Astrocyte (in vitro differentiated cells and primary cell): ENCODE results near the gene HSD3B2. TPM values are rescaled to one million over a fixed set of nuclear protein-coding genes. Genes with fewer than 3 reads are reported as not detected.

ENCODE experiments used
- DNase-seq: peaks from one replicate; pipeline ENCODE4 v3.0.0-alpha.2; 2010; ENCODE audit warnings: low read depth
- FAIRE-seq: peaks from 2 replicates; lab custom pipeline; 2011; peaks lifted over from hg19 to GRCh38; lab: Jason Lieb, UNC
- H2AFZ ChIP-seq: 2 replicates; pipeline ENCODE4 v1.6.0; 2012; ENCODE audit warnings: low read depth, low read length, inconsistent platforms
- H3K27ac ChIP-seq: 2 replicates; pipeline ENCODE4 v1.5.1; 2011; ENCODE audit warnings: low read depth, low read length, inconsistent platforms
- H3K27me3 ChIP-seq: 2 replicates; pipeline ENCODE4 v1.6.0; 2011; ENCODE audit warnings: low read length, inconsistent platforms; ENCODE audit not compliant: insufficient read depth
- H3K36me3 ChIP-seq: 2 replicates; pipeline ENCODE4 v1.5.1; 2011; ENCODE audit warnings: low read length, inconsistent platforms; ENCODE audit not compliant: insufficient read depth
- H3K4me1 ChIP-seq: 2 replicates; pipeline ENCODE4 v1.5.1; 2011; ENCODE audit warnings: low read length, inconsistent platforms; ENCODE audit not compliant: insufficient read depth
- H3K4me2 ChIP-seq: 2 replicates; pipeline ENCODE4 v1.6.0; 2012; ENCODE audit warnings: low read length, inconsistent platforms
- H3K4me3 ChIP-seq: 2 replicates; pipeline ENCODE4 v1.5.1; 2011; ENCODE audit warnings: low read depth, mild to moderate bottlenecking, low read length, inconsistent platforms; ENCODE audit not compliant: insufficient read depth
- H3K79me2 ChIP-seq: 2 replicates; pipeline ENCODE4 v1.6.0; 2012; ENCODE audit warnings: mild to moderate bottlenecking, low read length, inconsistent platforms; ENCODE audit not compliant: insufficient read depth
- H3K9ac ChIP-seq: 2 replicates; pipeline ENCODE4 v1.6.0; 2012; ENCODE audit warnings: mild to moderate bottlenecking, low read length, inconsistent platforms
- H3K9me3 ChIP-seq: 2 replicates; pipeline ENCODE4 v1.5.1; 2012; ENCODE audit warnings: low read depth, mild to moderate bottlenecking, low read length, inconsistent platforms; ENCODE audit not compliant: insufficient read depth
- H4K20me1 ChIP-seq: 2 replicates; pipeline ENCODE4 v1.6.0; 2012; ENCODE audit warnings: low read length, inconsistent platforms; ENCODE audit not compliant: insufficient read depth
- H3K27ac Mint-ChIP-seq: one replicate; pipeline ENCODE4 v1.8.0; 2021; ENCODE audit warnings: mild to moderate bottlenecking, mixed read lengths; ENCODE audit not compliant: unreplicated experiment
- H3K27me3 Mint-ChIP-seq: one replicate; pipeline ENCODE4 v1.8.0; 2021; ENCODE audit warnings: low read depth, mixed read lengths; ENCODE audit not compliant: unreplicated experiment
- H3K36me3 Mint-ChIP-seq: one replicate; pipeline ENCODE4 v1.8.0; 2021; ENCODE audit warnings: low read depth, mixed read lengths; ENCODE audit not compliant: unreplicated experiment
- H3K4me1 Mint-ChIP-seq: one replicate; pipeline ENCODE4 v1.8.0; 2021; ENCODE audit warnings: low read depth, mixed read lengths; ENCODE audit not compliant: unreplicated experiment
- H3K4me3 Mint-ChIP-seq: one replicate; pipeline ENCODE4 v1.8.0; 2021; ENCODE audit warnings: mild to moderate bottlenecking, moderate library complexity, mixed read lengths; ENCODE audit not compliant: unreplicated experiment
- H3K9me3 Mint-ChIP-seq: one replicate; pipeline ENCODE4 v1.8.0; 2021; ENCODE audit warnings: mild to moderate bottlenecking, mixed read lengths; ENCODE audit not compliant: unreplicated experiment
- EZH2 ChIP-seq: IDR thresholded peaks from 2 replicates; pipeline ENCODE4 v1.6.1; 2012; ENCODE audit warnings: mild to moderate bottlenecking, low read length, inconsistent platforms; ENCODE audit not compliant: insufficient read depth
- total RNA-seq: library from RNA; stranded (reverse); gene quantifications from 2 replicates; pipeline ENCODE4 v1.2.1, GENCODE V29; 2021
- TF ChIP-seq, protein P1 (sequence below): IDR thresholded peaks from 2 replicates; pipeline ENCODE4 v1.5.1; 2011; ENCODE audit warnings: low read depth, mild to moderate bottlenecking, inconsistent platforms, low read length, moderate library complexity; ENCODE audit not compliant: insufficient read depth

HSD3B2 gene
- total RNA-seq, 1 donor from 2014 or later: not detected

DNA sequence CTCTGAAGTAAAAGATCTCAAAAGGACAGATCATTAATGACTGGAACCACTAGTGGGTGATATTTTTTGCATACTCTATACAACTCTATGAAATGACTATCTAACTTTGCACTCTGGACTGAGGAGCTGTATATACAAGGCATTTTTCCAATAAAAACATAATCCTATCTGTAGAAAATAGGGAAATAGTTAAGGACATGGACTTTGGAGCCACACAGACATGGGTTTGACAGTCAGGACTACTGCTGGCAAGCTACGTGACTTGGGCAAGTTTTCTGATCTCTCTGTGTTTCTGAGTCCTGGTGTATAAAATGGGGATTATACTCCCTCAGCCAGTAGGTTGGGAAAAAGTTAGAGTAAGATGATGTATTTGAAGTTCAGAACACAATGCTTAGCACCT lies 20.9 kb upstream of the HSD3B2 start:
- peaks cover 10% of the 10 kb centered on the region for H3K4me1 Mint-ChIP-seq
- no peak overlapping the region for H3K27ac ChIP-seq
- H3K4me2 ChIP-seq: no peak overlapping the region
- H2AFZ ChIP-seq: no peak overlapping the region
- no peaks in the 10 kb centered on the region for H3K27me3 ChIP-seq
- no peaks in the 10 kb centered on the region for H3K9me3 Mint-ChIP-seq
- H3K27ac Mint-ChIP-seq: no peak overlapping the region
- H3K4me3 ChIP-seq: no peak overlapping the region
- H3K9me3 ChIP-seq: no peaks in the 10 kb centered on the region
- no peaks in the 10 kb centered on the region for H3K36me3 ChIP-seq
- no peak overlapping the region for H3K9ac ChIP-seq
- no peak for FAIRE-seq
- H4K20me1 ChIP-seq: no peaks in the 10 kb centered on the region
- H3K4me1 ChIP-seq: no peaks in the 10 kb centered on the region
- peaks cover 7% of the 10 kb centered on the region for H3K27me3 Mint-ChIP-seq
- H3K36me3 Mint-ChIP-seq: no peaks in the 10 kb centered on the region
- DNase-seq: no peak
- H3K79me2 ChIP-seq: no peaks in the 10 kb centered on the region
- no peak overlapping the region for H3K4me3 Mint-ChIP-seq
- TF ChIP-seq EZH2: no peak
- TF ChIP-seq, protein P1, sequence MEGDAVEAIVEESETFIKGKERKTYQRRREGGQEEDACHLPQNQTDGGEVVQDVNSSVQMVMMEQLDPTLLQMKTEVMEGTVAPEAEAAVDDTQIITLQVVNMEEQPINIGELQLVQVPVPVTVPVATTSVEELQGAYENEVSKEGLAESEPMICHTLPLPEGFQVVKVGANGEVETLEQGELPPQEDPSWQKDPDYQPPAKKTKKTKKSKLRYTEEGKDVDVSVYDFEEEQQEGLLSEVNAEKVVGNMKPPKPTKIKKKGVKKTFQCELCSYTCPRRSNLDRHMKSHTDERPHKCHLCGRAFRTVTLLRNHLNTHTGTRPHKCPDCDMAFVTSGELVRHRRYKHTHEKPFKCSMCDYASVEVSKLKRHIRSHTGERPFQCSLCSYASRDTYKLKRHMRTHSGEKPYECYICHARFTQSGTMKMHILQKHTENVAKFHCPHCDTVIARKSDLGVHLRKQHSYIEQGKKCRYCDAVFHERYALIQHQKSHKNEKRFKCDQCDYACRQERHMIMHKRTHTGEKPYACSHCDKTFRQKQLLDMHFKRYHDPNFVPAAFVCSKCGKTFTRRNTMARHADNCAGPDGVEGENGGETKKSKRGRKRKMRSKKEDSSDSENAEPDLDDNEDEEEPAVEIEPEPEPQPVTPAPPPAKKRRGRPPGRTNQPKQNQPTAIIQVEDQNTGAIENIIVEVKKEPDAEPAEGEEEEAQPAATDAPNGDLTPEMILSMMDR: no peak

- Histone ChIP-seq H3K4me2 (no peak overlapping the region), H2AFZ (no peak overlapping the region), H3K4me3 (no peak overlapping the region), H3K79me2 (no peaks in the 10 kb centered on the region), H3K36me3 (no peaks in the 10 kb centered on the region), H3K27me3 (no peaks in the 10 kb centered on the region), H3K4me1 (no peaks in the 10 kb centered on the region), H3K9ac (no peak overlapping the region), H4K20me1 (no peaks in the 10 kb centered on the region), H3K9me3 (no peaks in the 10 kb centered on the region), H3K27ac (no peak overlapping the region)
- Mint-ChIP-seq H3K4me3 (no peak overlapping the region), H3K9me3 (no peaks in the 10 kb centered on the region), H3K36me3 (no peaks in the 10 kb centered on the region), H3K4me1 (peaks cover 3% of the 10 kb centered on the region), H3K27me3 (peaks cover 7% of the 10 kb centered on the region), H3K27ac (no peak overlapping the region)
- DNase-seq: no peak
- no peak for FAIRE-seq
- TF ChIP-seq, protein P1: no peak
- no peak for TF ChIP-seq EZH2
Observed at GRCh38 chr1:119396982-119397381, 18.0 kb upstream of the HSD3B2 start.

DNA sequence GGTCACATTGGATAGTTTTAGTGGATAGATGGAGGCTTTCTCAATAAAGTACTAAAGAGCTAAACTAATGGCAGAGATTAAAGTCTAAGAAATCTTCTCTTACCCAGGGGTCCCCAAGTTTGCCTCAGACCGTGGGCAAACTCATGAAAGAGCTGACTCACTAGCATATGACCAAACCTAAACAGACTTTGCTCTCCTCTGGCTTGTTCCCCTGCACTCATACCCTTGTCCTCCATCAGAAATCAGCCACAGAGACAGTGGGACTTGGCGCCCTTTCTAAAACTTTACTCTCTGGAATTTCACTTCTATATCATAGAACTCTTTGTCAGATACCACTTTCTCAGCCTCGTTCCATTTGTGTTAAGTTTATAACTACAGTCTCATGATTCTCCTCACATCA lies 17.0 kb upstream of the HSD3B2 start:
- no peaks in the 10 kb centered on the region for H4K20me1 ChIP-seq
- no peak overlapping the region for H2AFZ ChIP-seq
- H3K4me2 ChIP-seq: no peak overlapping the region
- no peaks in the 10 kb centered on the region for H3K36me3 Mint-ChIP-seq
- H3K4me1 Mint-ChIP-seq: peaks cover 2% of the 10 kb centered on the region
- no peak overlapping the region for H3K4me3 ChIP-seq
- DNase-seq: no peak
- no peak for TF ChIP-seq EZH2
- TF ChIP-seq, protein P1: no peak
- H3K9me3 Mint-ChIP-seq: no peaks in the 10 kb centered on the region
- no peaks in the 10 kb centered on the region for H3K79me2 ChIP-seq
- no peaks in the 10 kb centered on the region for H3K27me3 ChIP-seq
- no peak overlapping the region for H3K4me3 Mint-ChIP-seq
- no peaks in the 10 kb centered on the region for H3K36me3 ChIP-seq
- FAIRE-seq: no peak
- H3K27ac ChIP-seq: no peak overlapping the region
- H3K27me3 Mint-ChIP-seq: peaks cover 4% of the 10 kb centered on the region
- H3K4me1 ChIP-seq: no peaks in the 10 kb centered on the region
- no peak overlapping the region for H3K27ac Mint-ChIP-seq
- no peak overlapping the region for H3K9ac ChIP-seq
- no peaks in the 10 kb centered on the region for H3K9me3 ChIP-seq
